HG03565 (cell line): ENCODE results near the gene NIPBL.
"Not testable (repeated sequence)": the region's sequence is repeated elsewhere in the genome, so short reads cannot be mapped to it uniquely, and the experiment has no call there.

ENCODE experiments used
- ATAC-seq: cut with Tn5 transposase; IDR thresholded peaks from one replicate; pipeline ENCODE4 v1.9.1; 2021; ENCODE audit warnings: mild to moderate bottlenecking, moderate library complexity; ENCODE audit not compliant: unreplicated experiment

The NIPBL gene

GRCh38 chr5:36878392-36879082 is 2.0 kb downstream of the NIPBL start:
- no peak for ATAC-seq

- no peak for ATAC-seq
These were observed 2.9 kb downstream of the NIPBL start for GRCh38 chr5:36879274-36880033.

- no peak for ATAC-seq
These were observed 4.2 kb downstream of the NIPBL start for GRCh38 chr5:36880761-36881160.

- no peak for ATAC-seq
These were observed 4.7 kb downstream of the NIPBL start for GRCh38 chr5:36881304-36881703.

- ATAC-seq: no peak
These were observed 5.2 kb downstream of the NIPBL start for GRCh38 chr5:36881807-36882206.

GRCh38 chr5:36882250-36882649 is 5.7 kb downstream of the NIPBL start:
- peak; percentile 33 for ATAC-seq

GRCh38 chr5:36883894-36884462 is 7.4 kb downstream of the NIPBL start:
- no peak for ATAC-seq

DNA sequence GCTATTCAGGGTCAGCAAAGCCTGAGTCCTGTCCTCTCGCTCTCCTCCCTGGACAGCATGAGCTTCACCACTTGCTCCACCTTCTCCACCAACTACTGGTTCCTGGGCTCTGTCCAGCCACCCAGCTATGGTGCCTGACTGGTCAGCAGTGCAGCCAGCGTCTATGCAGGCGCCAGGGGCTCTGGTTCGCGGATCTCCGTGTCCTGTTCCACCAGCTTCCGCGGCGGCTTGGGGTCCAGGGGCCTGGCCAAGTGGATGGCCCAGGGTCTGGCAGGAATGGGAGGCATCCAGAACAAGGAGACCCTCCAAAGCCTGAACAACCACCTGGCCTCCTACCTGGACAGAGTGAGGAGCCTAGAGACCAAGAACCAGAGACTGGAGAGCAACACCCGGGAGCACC is 8.6 kb downstream of the NIPBL start:
- ATAC-seq: no peak

GRCh38 chr5:36885566-36886485 is 9.3 kb downstream of the NIPBL start:
- ATAC-seq: no peak

DNA sequence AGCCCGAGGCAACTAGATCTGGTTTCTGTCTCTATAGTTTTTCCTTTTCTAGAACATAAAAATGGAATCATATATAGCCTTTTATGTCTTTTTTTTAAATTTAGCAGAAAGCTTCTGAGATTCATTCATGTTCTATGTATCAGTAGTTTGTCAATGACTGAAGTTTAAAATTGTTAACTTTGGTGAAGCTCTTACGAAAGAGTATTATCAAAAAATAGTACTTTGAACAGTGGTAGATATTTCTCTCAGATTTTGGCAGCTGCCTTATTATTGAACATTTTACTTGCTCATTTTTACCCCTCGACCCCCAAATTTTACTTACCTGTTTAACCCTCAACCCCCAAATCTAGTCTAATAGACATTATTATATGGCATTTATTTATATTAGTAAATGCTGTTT is 10.2 kb downstream of the NIPBL start:
- ATAC-seq: no peak

GRCh38 chr5:36887532-36887931 is 11.0 kb downstream of the NIPBL start:
- no peak for ATAC-seq

- ATAC-seq: no peak
These were observed 11.7 kb downstream of the NIPBL start for GRCh38 chr5:36888303-36888702.

DNA sequence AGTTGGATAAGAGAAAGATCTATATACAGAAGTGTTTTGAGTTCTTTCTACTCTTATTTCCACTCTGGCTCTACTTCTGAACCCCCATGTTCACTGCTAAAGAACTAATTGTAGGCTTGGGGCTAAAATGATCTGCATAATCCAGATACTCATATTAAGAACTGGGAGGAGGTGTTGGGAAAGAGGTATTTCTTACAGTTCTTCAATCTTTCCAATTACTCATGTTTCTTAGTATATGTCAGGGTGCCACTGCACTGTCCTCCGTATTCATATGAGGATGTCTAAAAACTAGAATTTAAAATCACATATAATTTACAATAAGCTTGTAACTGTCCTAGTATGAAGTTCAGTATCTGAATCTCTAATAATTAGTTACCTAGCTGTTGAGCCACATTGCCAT is 12.7 kb downstream of the NIPBL start:
- no peak for ATAC-seq

GRCh38 chr5:36891266-36891665 is 14.7 kb downstream of the NIPBL start:
- ATAC-seq: no peak

GRCh38 chr5:36892085-36892830 is 15.7 kb downstream of the NIPBL start:
- ATAC-seq: not testable (repeated sequence)

DNA sequence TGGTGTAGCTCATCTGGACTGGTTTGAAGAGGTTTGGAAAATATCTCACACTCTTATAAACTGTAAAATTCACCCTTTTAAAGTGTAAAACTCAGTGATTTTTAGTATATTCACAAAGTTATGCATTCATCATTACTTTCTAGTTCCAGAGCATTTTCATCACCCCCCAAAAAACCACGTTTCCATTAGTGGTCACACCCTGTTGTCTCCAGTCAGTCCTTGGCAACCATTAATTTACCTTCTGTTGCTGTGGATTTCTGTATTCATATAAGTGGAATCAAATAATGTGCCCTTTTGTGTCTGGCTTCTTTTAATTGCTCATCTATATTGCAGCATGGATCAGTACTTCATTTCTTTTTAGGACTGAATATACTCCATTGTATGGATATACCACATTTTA is 18.4 kb downstream of the NIPBL start:
- ATAC-seq: no peak

DNA sequence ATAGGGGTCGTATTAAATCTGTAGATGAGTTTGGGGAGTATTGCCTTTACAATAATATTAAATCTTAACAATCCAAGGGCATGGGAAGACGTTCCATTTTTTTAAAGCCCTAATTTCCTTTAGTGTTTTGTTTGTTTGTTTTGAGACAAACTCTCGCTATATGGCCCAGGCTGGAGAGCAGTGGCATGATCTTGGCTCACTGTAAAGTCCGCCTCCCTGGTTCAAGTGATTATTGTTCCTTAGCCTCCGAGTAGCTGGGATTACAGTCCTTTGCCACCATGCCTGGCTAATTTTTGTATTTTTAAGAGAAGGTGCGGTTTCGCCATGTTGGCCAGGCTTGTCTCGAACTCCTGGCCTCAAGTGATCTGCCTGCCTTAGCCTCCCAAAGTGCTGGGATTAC is 19.9 kb downstream of the NIPBL start:
- ATAC-seq: no peak

DNA sequence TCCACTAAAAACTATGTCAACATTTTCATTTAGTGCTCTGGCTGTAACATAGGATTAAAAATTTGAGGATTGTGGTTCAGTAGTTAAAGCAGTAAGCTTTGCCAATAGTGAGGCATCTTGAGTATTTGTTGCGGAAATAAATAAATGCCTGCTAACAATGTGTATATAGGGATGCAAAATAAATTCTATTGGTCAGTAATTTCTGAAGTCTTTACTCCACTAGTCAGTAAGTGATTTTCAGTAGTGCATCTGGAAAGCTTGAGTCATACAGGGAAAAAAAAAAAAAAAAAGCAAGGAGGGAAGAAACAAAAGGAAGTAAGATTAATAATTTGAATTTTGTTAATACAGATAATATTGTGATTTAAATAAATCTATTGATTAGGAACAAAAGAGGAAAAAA is 21.0 kb downstream of the NIPBL start:
- ATAC-seq: no peak

- no peak for ATAC-seq
These were observed 23.3 kb downstream of the NIPBL start for GRCh38 chr5:36899860-36900259.

GRCh38 chr5:36900283-36900682 is 23.7 kb downstream of the NIPBL start:
- ATAC-seq: no peak
